ENCODE results near the gene LRMDA.
A peak's percentile ranks its signal among the peaks of the same experiment; 100 is the strongest.

Gene LRMDA

DNA sequence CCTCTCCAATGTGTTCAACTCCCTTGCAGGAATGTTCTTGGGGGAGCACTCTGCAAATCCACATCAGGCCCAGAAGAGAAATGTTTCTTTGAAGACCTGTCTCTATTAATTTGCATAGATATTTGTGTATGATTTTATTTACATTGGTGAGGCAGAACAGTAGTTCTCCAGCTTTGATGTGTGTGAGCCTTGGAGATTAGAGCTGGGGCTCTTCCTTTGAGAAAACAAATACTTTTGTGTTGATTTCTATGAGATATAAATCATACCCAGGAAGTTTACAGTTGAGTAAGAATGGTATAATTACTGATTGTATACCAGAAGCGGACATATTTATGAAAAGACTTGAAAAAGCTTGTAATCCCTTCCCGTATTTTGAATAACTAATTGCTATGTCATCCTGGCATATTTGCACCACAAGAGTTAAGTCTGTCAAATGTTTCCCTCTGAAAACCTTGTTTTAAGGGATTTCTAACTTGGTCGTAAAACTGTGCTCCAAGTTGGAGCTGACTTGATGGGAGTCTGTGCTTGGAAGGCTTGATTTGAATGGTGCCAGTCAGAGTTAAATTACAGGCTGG lies 468.5 kb downstream of the LRMDA start:
- H3K27me3 ChIP-seq (ENCODE audit: insufficient read depth, low read length, poor library complexity, severe bottlenecking), result no peaks in the 10 kb centered on the region
- no peak overlapping the region for H2AFZ ChIP-seq (ENCODE audit: low read length)
- H3K79me2 ChIP-seq (ENCODE audit: insufficient read depth, low read length), result no peaks in the 10 kb centered on the region
- H3K9me3 ChIP-seq (ENCODE audit: insufficient read depth, low read depth, low read length), result no peaks in the 10 kb centered on the region
- H3K4me2 ChIP-seq (ENCODE audit: low read depth, low read length, poor library complexity, severe bottlenecking), result no peak overlapping the region
- peaks cover 12% of the 10 kb centered on the region for H3K4me1 ChIP-seq (ENCODE audit: insufficient read depth, low read length, poor library complexity, severe bottlenecking)
- no peak overlapping the region for H3K9ac ChIP-seq (ENCODE audit: low read depth, low read length, poor library complexity, severe bottlenecking)
- no peaks in the 10 kb centered on the region for H4K20me1 ChIP-seq (ENCODE audit: insufficient read depth, low read length, poor library complexity, severe bottlenecking)
- TF ChIP-seq EZH2phosphoT487 (IDR thresholded peaks at IDR 0.05; ENCODE audit: borderline replicate concordance), result no peak
- TF ChIP-seq, protein P1, sequence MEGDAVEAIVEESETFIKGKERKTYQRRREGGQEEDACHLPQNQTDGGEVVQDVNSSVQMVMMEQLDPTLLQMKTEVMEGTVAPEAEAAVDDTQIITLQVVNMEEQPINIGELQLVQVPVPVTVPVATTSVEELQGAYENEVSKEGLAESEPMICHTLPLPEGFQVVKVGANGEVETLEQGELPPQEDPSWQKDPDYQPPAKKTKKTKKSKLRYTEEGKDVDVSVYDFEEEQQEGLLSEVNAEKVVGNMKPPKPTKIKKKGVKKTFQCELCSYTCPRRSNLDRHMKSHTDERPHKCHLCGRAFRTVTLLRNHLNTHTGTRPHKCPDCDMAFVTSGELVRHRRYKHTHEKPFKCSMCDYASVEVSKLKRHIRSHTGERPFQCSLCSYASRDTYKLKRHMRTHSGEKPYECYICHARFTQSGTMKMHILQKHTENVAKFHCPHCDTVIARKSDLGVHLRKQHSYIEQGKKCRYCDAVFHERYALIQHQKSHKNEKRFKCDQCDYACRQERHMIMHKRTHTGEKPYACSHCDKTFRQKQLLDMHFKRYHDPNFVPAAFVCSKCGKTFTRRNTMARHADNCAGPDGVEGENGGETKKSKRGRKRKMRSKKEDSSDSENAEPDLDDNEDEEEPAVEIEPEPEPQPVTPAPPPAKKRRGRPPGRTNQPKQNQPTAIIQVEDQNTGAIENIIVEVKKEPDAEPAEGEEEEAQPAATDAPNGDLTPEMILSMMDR (conservative IDR thresholded peaks at IDR 0.05; ENCODE audit: low read length), result no peak
- H3F3A ChIP-seq (ENCODE audit: low read depth), result peaks cover 2% of the 10 kb centered on the region; the same call in 1 of the 2 replicates
- H3K4me3 ChIP-seq (ENCODE audit: low read length, poor library complexity, severe bottlenecking), result no peak overlapping the region
- H3K9me2 ChIP-seq (replicated peaks; ENCODE audit: low read depth, low read length), result no peaks in the 10 kb centered on the region
- no peaks in the 10 kb centered on the region for H3K36me3 ChIP-seq (ENCODE audit: insufficient read depth, low read length)

DNA sequence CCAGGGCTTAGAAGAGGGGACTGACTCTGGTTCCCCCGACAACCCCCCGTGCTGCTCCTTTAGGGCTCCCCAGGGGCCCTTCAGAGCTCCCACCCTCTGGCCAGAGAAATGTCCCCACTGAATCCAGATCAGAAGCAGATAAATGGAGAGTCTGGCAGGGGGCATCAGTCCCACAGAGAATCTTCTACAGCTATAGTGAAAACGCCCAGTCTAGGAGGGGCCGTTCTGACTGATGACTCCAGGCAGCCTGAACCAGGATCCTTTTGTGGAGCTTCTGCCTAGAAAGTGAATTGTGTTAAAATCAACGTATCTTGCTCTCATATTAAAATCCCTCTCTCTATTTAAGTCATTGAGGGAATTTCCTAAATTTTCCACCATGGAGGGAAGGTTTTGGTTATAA lies 471.4 kb downstream of the LRMDA start:
- Histone ChIP-seq H2AFZ (ENCODE audit: low read length) (no peak overlapping the region), H3F3A (ENCODE audit: low read depth) (peaks cover 2% of the 10 kb centered on the region; the same call in 1 of the 2 replicates), H3K79me2 (ENCODE audit: insufficient read depth, low read length) (no peaks in the 10 kb centered on the region), H3K36me3 (ENCODE audit: insufficient read depth, low read length) (no peaks in the 10 kb centered on the region), H3K4me1 (ENCODE audit: insufficient read depth, low read length, poor library complexity, severe bottlenecking) (peaks cover 22% of the 10 kb centered on the region), H3K9me2 (replicated peaks; ENCODE audit: low read depth, low read length) (no peaks in the 10 kb centered on the region), H3K9ac (ENCODE audit: low read depth, low read length, poor library complexity, severe bottlenecking) (no peak overlapping the region), H3K4me2 (ENCODE audit: low read depth, low read length, poor library complexity, severe bottlenecking) (no peak overlapping the region), H3K27me3 (ENCODE audit: insufficient read depth, low read length, poor library complexity, severe bottlenecking) (no peaks in the 10 kb centered on the region), H3K9me3 (ENCODE audit: insufficient read depth, low read depth, low read length) (no peaks in the 10 kb centered on the region), H4K20me1 (ENCODE audit: insufficient read depth, low read length, poor library complexity, severe bottlenecking) (no peaks in the 10 kb centered on the region), H3K4me3 (ENCODE audit: low read length, poor library complexity, severe bottlenecking) (no peak overlapping the region)
- TF ChIP-seq EZH2phosphoT487 (IDR thresholded peaks at IDR 0.05; ENCODE audit: borderline replicate concordance), result no peak
- TF ChIP-seq, protein P1 (conservative IDR thresholded peaks at IDR 0.05; ENCODE audit: low read length), result no peak

DNA sequence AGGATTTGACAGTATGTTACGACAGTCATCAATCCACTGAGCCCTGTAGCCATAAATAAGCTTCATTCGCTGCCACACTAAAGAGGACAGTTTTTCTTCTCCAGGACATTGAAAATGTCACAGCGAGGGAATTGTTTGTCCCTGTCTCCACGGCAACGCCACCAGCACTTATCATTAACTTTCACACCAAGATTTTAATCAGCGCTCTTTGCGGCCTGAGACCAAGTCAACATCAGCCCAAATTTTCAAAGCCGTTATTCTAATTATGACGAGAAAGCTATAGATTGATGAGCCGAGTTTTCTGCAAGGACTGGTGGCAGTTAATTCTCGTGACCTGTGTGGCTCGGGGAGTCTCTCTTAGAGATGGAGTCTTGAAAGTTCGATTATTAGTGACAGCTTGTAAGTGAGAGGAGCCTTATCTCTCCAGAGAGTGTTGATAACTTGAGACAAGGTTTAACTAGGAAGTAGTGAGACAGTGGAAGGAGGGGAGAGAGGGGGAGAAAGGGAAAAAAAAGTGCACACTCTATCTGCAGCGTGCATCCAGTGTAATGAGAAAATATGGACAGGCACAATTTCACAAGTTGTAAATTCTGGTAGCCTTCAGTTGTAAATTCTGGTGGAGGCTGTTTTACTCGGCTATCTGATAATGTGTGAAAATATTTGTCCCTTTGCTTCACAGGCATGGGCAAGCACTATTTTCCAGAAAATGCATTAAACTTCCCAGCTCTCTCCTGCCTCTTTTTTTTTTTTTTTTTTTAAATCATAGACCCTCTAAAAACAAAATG lies 473.3 kb downstream of the LRMDA start:
- Histone ChIP-seq H3K4me2 (ENCODE audit: low read depth, low read length, poor library complexity, severe bottlenecking) (peak overlapping the region; percentile 81), H3K9me2 (replicated peaks; ENCODE audit: low read depth, low read length) (no peaks in the 10 kb centered on the region), H3K27me3 (ENCODE audit: insufficient read depth, low read length, poor library complexity, severe bottlenecking) (no peaks in the 10 kb centered on the region), H4K20me1 (ENCODE audit: insufficient read depth, low read length, poor library complexity, severe bottlenecking) (no peaks in the 10 kb centered on the region), H3K9me3 (ENCODE audit: insufficient read depth, low read depth, low read length) (no peaks in the 10 kb centered on the region), H2AFZ (ENCODE audit: low read length) (peak overlapping the region; percentile 99), H3K4me1 (ENCODE audit: insufficient read depth, low read length, poor library complexity, severe bottlenecking) (peaks cover 22% of the 10 kb centered on the region), H3K4me3 (ENCODE audit: low read length, poor library complexity, severe bottlenecking) (peak overlapping the region; percentile 69), H3K36me3 (ENCODE audit: insufficient read depth, low read length) (no peaks in the 10 kb centered on the region), H3F3A (ENCODE audit: low read depth) (peaks cover 2% of the 10 kb centered on the region; the same call in 1 of the 2 replicates), H3K79me2 (ENCODE audit: insufficient read depth, low read length) (no peaks in the 10 kb centered on the region), H3K9ac (ENCODE audit: low read depth, low read length, poor library complexity, severe bottlenecking) (peak overlapping the region; percentile 56)
- no peak for TF ChIP-seq EZH2phosphoT487 (IDR thresholded peaks at IDR 0.05; ENCODE audit: borderline replicate concordance)
- TF ChIP-seq, protein P1 (conservative IDR thresholded peaks at IDR 0.05; ENCODE audit: low read length), result no peak

All from Loucy (cell line).